Endodermal cell (in vitro differentiated cells): Measurements from ENCODE around the gene ELFN1. TPM values are rescaled to one million over a fixed set of nuclear protein-coding genes. Genes with fewer than 3 reads are reported as not detected.

ENCODE experiments used
- DNase-seq: peaks from one replicate; pipeline ENCODE4 v3.0.0-alpha.2; 2017
- H3K27ac ChIP-seq: 2 replicates; pipeline ENCODE4 v1.5.1; 2013; ENCODE audit warnings: mild to moderate bottlenecking, low read depth, low read length, moderate library complexity
- H3K27me3 ChIP-seq: 2 replicates; pipeline ENCODE4 v1.6.1; 2013; ENCODE audit warnings: mild to moderate bottlenecking, low read length, moderate library complexity; ENCODE audit not compliant: insufficient read depth, control insufficient read depth, poor library complexity, severe bottlenecking
- H3K36me3 ChIP-seq: 2 replicates; pipeline ENCODE4 v1.7.0; 2013; ENCODE audit warnings: mild to moderate bottlenecking, low read length, moderate library complexity; ENCODE audit not compliant: control insufficient read depth, insufficient read depth
- H3K4me1 ChIP-seq: one replicate; pipeline ENCODE4 v1.7.0; 2013; ENCODE audit warnings: low read length; ENCODE audit not compliant: control insufficient read depth, insufficient read depth
- H3K4me3 ChIP-seq: 2 replicates; pipeline ENCODE4 v1.5.1; 2013; ENCODE audit warnings: mild to moderate bottlenecking, low read length, moderate library complexity
- H3K9ac ChIP-seq: 2 replicates; pipeline ENCODE4 v1.6.1; 2013; ENCODE audit warnings: mild to moderate bottlenecking, low read length, moderate library complexity; ENCODE audit not compliant: poor library complexity, severe bottlenecking; ENCODE audit errors: extremely low read depth
- H3K9me3 ChIP-seq: 2 replicates; pipeline ENCODE4 v1.6.1; 2013; ENCODE audit warnings: mild to moderate bottlenecking, low read length, moderate library complexity; ENCODE audit not compliant: control insufficient read depth
- H3K27ac Mint-ChIP-seq: 2 replicates; pipeline ENCODE4 v1.8.0; 2020; ENCODE audit warnings: mixed read lengths
- H3K27me3 Mint-ChIP-seq: 2 replicates; pipeline ENCODE4 v1.8.0; 2021; ENCODE audit warnings: mild to moderate bottlenecking, mixed read lengths; ENCODE audit not compliant: insufficient read depth
- H3K36me3 Mint-ChIP-seq: 2 replicates; pipeline ENCODE4 v1.8.0; 2020; ENCODE audit warnings: low read depth, mixed read lengths
- H3K4me1 Mint-ChIP-seq: 2 replicates; pipeline ENCODE4 v1.8.0; 2020; ENCODE audit warnings: mixed read lengths
- H3K4me3 Mint-ChIP-seq: 2 replicates; pipeline ENCODE4 v1.8.0; 2020; ENCODE audit warnings: mild to moderate bottlenecking, moderate library complexity, mixed read lengths
- H3K9me3 Mint-ChIP-seq: 2 replicates; pipeline ENCODE4 v1.8.0; 2020; ENCODE audit warnings: mild to moderate bottlenecking, mixed read lengths
- CTCF ChIP-seq: fragments of 200-600 bp; sonication (generic); conservative IDR thresholded peaks from 2 replicates; pipeline ENCODE4 v1.5.0; 2021; ENCODE audit warnings: antibody characterized with exemption, mild to moderate bottlenecking
- WGBS, 2 experiments: methylation state at CpG; one replicate each; pipeline versions ENCODE4 v1.1.5 to v1.1.7; 2013; ENCODE audit warnings: missing lambda C conversion rate in 2 of 2, mixed read lengths in 1 of 2; ENCODE audit not compliant: insufficient coverage in 1 of 2, insufficient read length in 1 of 2; 5-methylcytosine and 5-hydroxymethylcytosine counted together
- total RNA-seq, 2 donors: library from RNA; stranded (reverse); fragmentation: NEBNext Ultra II Directional in 1 of 2; extraction: Animal tissue kit (Norgen Biotek cat#: 25700) in 1 of 2; gene quantifications; 2 replicates in 1 of 2; 3 replicates in 1 of 2; pipeline ENCODE4 v1.2.1, GENCODE V29; 2021

The ELFN1 gene
- total RNA-seq, 2 donors from 2014 or later: 2.1 to 5.0 TPM

DNA sequence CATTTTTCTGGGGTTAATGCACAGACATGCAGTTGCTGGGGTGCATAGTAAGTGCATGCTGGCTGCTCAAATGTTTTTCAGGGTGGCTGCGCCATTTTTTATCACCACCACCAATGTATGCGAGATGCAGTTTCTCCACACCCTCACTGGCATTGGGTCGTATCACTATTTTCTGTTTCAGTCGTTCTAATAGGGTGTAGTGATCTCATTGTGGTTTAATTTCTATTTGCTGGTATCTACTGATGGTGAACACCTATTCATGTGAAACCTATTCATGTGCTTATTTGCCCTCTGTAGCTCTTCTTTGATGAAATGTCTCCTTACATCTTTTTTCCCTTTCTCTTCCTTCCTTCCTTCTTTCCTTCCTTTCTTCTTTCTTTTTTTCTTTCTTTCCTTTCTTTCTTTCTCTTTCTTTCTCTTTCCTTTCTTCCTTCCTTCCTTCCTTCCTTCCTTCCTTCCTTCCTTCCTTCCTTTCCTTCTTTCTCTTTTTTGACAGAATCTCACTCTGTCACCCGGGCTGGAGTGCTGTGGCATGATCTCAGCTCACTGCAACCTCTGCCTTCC is 84.3 kb downstream of the ELFN1 start:
- Mint-ChIP-seq H3K36me3 (no peaks in the 10 kb centered on the region), H3K9me3 (no peaks in the 10 kb centered on the region), H3K27ac (no peak overlapping the region), H3K4me3 (no peak overlapping the region), H3K27me3 (peaks cover 12% of the 10 kb centered on the region), H3K4me1 (no peaks in the 10 kb centered on the region)
- WGBS, 2 experiments: 92 to 100% methylated on average over 1 to 5 of the region's 5 CpGs
- Histone ChIP-seq H3K4me3 (no peak overlapping the region), H3K9me3 (no peaks in the 10 kb centered on the region), H3K4me1 (no peaks in the 10 kb centered on the region), H3K27me3 (peaks cover 8% of the 10 kb centered on the region), H3K9ac (no peak overlapping the region), H3K36me3 (no peaks in the 10 kb centered on the region), H3K27ac (no peak overlapping the region)
- no peak for DNase-seq
- TF ChIP-seq CTCF: no peak

DNA sequence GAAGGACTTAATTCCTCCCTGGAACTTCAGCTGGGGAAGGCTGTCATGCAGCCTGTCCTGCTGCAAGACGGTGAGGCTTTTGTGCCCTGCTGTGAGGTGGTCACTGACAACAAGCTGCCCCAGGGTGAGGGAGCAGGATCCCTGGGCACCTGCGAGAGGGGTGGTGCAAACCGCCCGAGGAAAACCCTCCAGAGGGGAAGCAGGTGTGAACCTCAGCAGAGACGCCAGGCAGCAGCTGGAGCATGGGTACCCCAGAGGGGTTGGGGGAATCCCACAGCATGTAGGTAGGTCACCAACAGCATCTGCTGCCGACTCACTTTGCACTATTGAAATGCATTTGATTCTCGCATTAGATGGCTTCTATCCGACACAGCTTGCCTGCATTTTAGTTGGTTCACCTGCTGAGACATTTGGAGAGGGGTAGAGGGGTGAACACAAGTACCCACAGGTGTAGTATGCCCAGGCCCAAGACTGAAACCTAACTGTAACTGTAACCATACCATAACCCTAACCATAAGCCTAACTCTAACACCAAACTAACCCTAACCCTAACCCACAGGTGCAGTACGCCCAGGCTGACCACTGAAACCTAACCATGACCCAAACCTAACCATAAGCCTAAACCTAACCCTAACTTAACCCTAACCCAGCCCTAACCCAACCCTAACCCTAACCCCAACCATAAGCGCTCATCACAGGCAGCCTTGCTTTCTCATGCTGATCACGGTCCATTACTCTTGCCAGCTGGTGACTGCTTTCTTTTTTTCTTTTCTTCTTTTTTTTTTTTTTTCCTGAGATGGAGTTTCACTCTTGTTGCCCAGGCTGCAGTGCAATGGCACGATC is 85.9 kb downstream of the ELFN1 start:
- H3K27ac Mint-ChIP-seq: no peak overlapping the region
- 56 to 66% methylated on average over 10 to 12 of the region's 12 CpGs for WGBS, 2 experiments

GRCh38 chr7:1757601-1758000 is 87.5 kb downstream of the ELFN1 start:
- Histone ChIP-seq H3K27ac (no peak overlapping the region), H3K9ac (no peak overlapping the region), H3K27me3 (peaks cover 8% of the 10 kb centered on the region), H3K36me3 (no peaks in the 10 kb centered on the region), H3K9me3 (no peaks in the 10 kb centered on the region), H3K4me3 (no peak overlapping the region), H3K4me1 (no peaks in the 10 kb centered on the region)
- Mint-ChIP-seq H3K27me3 (peaks cover 12% of the 10 kb centered on the region), H3K27ac (no peak overlapping the region), H3K4me3 (no peak overlapping the region), H3K36me3 (no peaks in the 10 kb centered on the region), H3K4me1 (no peaks in the 10 kb centered on the region), H3K9me3 (peaks cover 17% of the 10 kb centered on the region)
- no peak for TF ChIP-seq CTCF
- WGBS, 2 experiments: 87 to 88% methylated on average over 7 to 13 of the region's 13 CpGs
- DNase-seq: no peak

More for the DNA sequence above, 85.9 kb downstream of the ELFN1 start:
- Histone ChIP-seq H3K36me3 (no peaks in the 10 kb centered on the region), H3K4me1 (no peaks in the 10 kb centered on the region), H3K4me3 (no peak overlapping the region), H3K9ac (no peak overlapping the region), H3K27me3 (peaks cover 8% of the 10 kb centered on the region), H3K9me3 (no peaks in the 10 kb centered on the region), H3K27ac (no peak overlapping the region)
- H3K4me1 Mint-ChIP-seq: no peaks in the 10 kb centered on the region
- H3K27me3 Mint-ChIP-seq: peaks cover 12% of the 10 kb centered on the region
- H3K4me3 Mint-ChIP-seq: no peak overlapping the region
- H3K9me3 Mint-ChIP-seq: peaks cover under 1% of the 10 kb centered on the region
- peak; percentile 44 for DNase-seq
- no peak for TF ChIP-seq CTCF
- H3K36me3 Mint-ChIP-seq: no peaks in the 10 kb centered on the region
